Stimulated activated memory B cell treated with anti-CD40 and anti-IgM and Interleukin-4, amounts not matched to agents 10 μg/mL and 1 μg/mL and 100 μg/mL, for 72 hours (primary cell): Measurements from ENCODE around the gene MZB1.

Source experiments
- ATAC-seq: fragments of 150-1000 bp; cut with Tn5 transposase; 2 replicates; pipeline ENCODE4 v1.10.0; 2021
- H3K27ac Mint-ChIP-seq: one replicate; pipeline ENCODE4 v1.8.0; 2022; ENCODE audit warnings: mild to moderate bottlenecking, mixed read lengths
- H3K27me3 Mint-ChIP-seq: one replicate; pipeline ENCODE4 v1.8.0; 2022; ENCODE audit warnings: mixed read lengths
- H3K36me3 Mint-ChIP-seq: one replicate; pipeline ENCODE4 v1.8.0; 2022; ENCODE audit warnings: mixed read lengths
- H3K4me1 Mint-ChIP-seq: one replicate; pipeline ENCODE4 v1.8.0; 2022; ENCODE audit warnings: mixed read lengths
- H3K4me3 Mint-ChIP-seq: one replicate; pipeline ENCODE4 v1.8.0; 2022; ENCODE audit warnings: mild to moderate bottlenecking, moderate library complexity, mixed read lengths
- H3K9me3 Mint-ChIP-seq: one replicate; pipeline ENCODE4 v1.8.0; 2022; ENCODE audit warnings: mixed read lengths

MZB1 gene

GRCh38 chr5:139402561-139403158 lies 12.9 kb upstream of the MZB1 start:
- Mint-ChIP-seq H3K27ac (peak overlapping the region; percentile 85), H3K9me3 (no peaks in the 10 kb centered on the region), H3K4me1 (peaks cover 53% of the 10 kb centered on the region), H3K36me3 (peaks cover 7% of the 10 kb centered on the region), H3K27me3 (no peaks in the 10 kb centered on the region), H3K4me3 (peak overlapping the region; percentile 89)
- ATAC-seq = no peak

- Mint-ChIP-seq H3K27ac (peak overlapping the region; percentile 26), H3K4me1 (peaks cover 42% of the 10 kb centered on the region), H3K27me3 (no peaks in the 10 kb centered on the region), H3K9me3 (no peaks in the 10 kb centered on the region), H3K36me3 (peaks cover 7% of the 10 kb centered on the region), H3K4me3 (no peak overlapping the region)
- ATAC-seq = no peak
These were observed 11.8 kb upstream of the MZB1 start for GRCh38 chr5:139401546-139401945.

DNA sequence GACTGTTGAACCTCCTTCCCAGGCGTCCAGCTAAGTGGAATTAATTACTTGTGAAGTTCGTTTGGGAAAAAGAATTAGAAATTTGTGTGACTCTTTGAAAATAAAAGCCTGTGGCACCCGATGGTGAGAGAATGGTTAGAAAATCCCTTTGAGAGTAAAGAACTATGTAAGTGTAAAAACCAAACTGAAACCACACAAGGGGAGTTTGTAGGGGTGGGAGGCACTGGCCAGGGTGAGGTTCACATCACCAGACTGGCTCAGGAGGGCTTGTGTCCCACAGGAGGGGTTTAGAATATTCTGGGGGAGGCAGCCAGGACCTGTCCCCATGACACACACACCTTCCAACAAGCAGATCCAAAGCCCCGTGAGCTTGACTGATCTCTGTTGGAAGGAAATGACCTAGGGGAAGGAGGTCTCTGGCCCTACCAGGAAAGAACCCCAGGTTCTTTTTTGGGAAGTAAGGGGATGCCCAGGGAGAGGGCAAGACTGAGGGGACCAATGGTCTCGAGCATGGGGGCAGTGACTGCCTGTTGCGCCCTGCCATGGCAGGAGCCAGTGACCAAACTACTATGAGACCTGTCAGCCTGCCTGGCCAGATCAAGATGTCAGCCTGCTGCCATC lies 9.9 kb upstream of the MZB1 start:
- Mint-ChIP-seq H3K36me3 (peaks cover 7% of the 10 kb centered on the region), H3K4me1 (peaks cover 55% of the 10 kb centered on the region), H3K27me3 (no peaks in the 10 kb centered on the region), H3K27ac (peak overlapping the region; percentile 78), H3K4me3 (peak overlapping the region; percentile 57), H3K9me3 (no peaks in the 10 kb centered on the region)
- peak; percentile 10 for ATAC-seq

DNA sequence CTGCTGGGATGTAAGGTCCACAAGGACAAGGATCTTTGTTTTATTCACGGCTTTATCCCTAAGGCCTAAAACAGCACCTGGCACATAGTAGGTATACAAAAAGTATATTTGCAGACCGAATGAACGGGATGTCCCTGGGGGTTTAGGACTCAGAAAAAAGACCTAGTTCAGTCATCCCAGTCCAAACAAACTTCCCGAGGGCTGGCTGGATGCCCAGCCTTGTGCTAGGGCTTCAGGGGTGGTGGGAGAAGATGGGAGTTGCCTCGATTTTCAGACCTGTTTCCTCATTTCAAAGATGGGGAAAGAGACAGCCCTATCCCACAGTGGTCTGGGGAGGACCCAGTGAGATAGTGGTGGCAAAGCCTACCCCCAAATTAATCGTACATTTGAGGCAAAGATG lies 8.2 kb upstream of the MZB1 start:
- Mint-ChIP-seq H3K27me3 (no peaks in the 10 kb centered on the region), H3K4me1 (peaks cover 47% of the 10 kb centered on the region), H3K9me3 (no peaks in the 10 kb centered on the region), H3K36me3 (peaks cover 7% of the 10 kb centered on the region), H3K27ac (no peak overlapping the region), H3K4me3 (no peak overlapping the region)
- ATAC-seq = no peak

GRCh38 chr5:139396691-139397090 lies 7.0 kb upstream of the MZB1 start:
- H3K9me3 Mint-ChIP-seq = no peaks in the 10 kb centered on the region
- H3K4me1 Mint-ChIP-seq = peaks cover 44% of the 10 kb centered on the region
- no peak overlapping the region for H3K27ac Mint-ChIP-seq
- peaks cover 7% of the 10 kb centered on the region for H3K36me3 Mint-ChIP-seq
- no peak for ATAC-seq
- H3K27me3 Mint-ChIP-seq = no peaks in the 10 kb centered on the region
- H3K4me3 Mint-ChIP-seq = no peak overlapping the region

- peaks cover 51% of the 10 kb centered on the region for H3K4me1 Mint-ChIP-seq
- no peak overlapping the region for H3K27ac Mint-ChIP-seq
- no peaks in the 10 kb centered on the region for H3K27me3 Mint-ChIP-seq
- no peaks in the 10 kb centered on the region for H3K9me3 Mint-ChIP-seq
- ATAC-seq = no peak
- H3K36me3 Mint-ChIP-seq = peaks cover 7% of the 10 kb centered on the region
- H3K4me3 Mint-ChIP-seq = no peak overlapping the region
These were observed 6.3 kb upstream of the MZB1 start for GRCh38 chr5:139395844-139396640.

DNA sequence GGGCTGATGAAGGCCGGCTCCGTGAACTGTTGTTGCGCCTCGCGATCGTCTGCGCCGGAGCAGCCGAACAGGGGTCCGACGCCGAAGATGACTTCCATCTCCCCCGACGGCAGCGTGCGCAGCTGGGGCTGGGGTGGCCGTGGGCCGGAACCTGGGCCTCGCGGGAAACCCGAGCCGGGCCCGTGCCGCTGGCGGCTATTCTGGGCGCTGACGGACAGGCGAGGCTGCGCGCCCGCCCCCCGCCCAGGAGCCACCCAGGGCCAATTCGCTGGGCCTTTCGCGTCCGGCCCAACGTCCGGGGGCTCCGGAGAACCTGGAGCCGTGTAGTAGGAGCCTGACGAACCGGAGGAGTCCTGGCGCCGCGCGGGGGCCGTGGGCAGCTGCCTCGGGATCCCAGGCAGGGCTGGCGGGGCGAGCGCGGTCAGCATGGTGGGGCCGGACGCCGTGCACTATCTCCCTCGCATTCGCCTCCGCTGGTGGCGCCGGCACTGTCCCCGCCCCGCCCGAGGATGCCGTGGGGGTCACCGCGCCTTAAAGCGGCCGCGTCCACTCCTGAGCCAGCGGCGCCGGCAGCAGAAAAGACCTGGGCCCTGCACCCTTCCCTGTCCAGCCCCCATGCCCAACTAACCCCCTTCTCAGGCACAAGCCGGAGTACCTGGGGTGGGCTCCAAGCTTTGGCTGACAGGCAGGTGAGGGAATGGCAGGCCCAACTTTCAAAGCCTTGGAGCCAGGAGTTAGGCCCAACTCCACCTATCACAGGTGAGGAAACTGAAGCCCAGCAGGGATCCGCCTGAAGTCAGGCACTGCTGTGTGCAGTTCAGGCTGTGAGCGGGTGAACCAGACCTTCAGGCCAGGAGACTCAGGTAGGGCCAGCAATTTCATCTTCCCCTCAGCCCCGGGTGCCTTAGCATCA lies 5.2 kb upstream of the MZB1 start, which contains the start of gene PROB1:
Gene PROB1, minus strand, starts transcription at position 451 of the 913 bp plus-strand sequence. Its CDS starts 23 bp downstream, at position 428.
- peak within 1 kb of the TSS; percentile 96 for H3K4me3 Mint-ChIP-seq
- no peaks in the 10 kb centered on the region for H3K9me3 Mint-ChIP-seq
- peak within 1 kb of the TSS; percentile 98 for H3K27ac Mint-ChIP-seq
- no peak for ATAC-seq
- peaks cover 7% of the 10 kb centered on the region for H3K36me3 Mint-ChIP-seq
- H3K4me1 Mint-ChIP-seq = peaks cover 61% of the 10 kb centered on the region
- no peaks in the 10 kb centered on the region for H3K27me3 Mint-ChIP-seq

DNA sequence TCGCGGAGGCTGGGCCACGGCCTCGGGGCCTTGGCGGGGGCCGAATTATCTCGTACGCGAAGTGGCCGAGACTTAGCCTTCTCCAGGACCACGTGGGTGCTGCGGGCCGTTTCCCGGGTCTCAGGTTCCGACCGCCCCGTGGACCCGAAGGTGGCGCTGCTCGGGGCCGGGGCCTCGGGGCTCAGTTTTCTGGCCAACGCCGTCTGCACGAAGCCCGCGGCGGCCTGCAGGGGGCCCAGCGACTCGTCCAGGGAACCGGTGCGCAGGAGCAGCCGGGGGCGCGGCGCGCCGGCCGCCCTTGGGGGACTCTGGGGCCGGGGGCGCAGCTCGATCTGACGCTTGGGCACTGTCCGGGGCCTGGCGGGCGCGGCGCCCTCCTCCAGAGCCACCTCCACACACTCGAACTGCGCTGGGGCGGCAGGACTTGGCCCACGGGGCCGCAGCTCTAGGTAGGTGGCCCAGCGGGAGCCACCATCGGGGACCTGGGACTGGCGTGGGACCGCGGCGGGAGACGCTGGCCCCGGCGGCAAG lies 4.5 kb upstream of the MZB1 start:
- H3K27ac Mint-ChIP-seq = peak overlapping the region; percentile 98
- H3K4me1 Mint-ChIP-seq = peaks cover 61% of the 10 kb centered on the region
- no peaks in the 10 kb centered on the region for H3K9me3 Mint-ChIP-seq
- peak overlapping the region; percentile 96 for H3K4me3 Mint-ChIP-seq
- no peaks in the 10 kb centered on the region for H3K27me3 Mint-ChIP-seq
- no peak for ATAC-seq
- H3K36me3 Mint-ChIP-seq = peaks cover under 1% of the 10 kb centered on the region

- H3K9me3 Mint-ChIP-seq = no peaks in the 10 kb centered on the region
- no peaks in the 10 kb centered on the region for H3K27me3 Mint-ChIP-seq
- peak overlapping the region; percentile 96 for H3K4me3 Mint-ChIP-seq
- ATAC-seq = no peak
- peak overlapping the region; percentile 98 for H3K27ac Mint-ChIP-seq
- no peaks in the 10 kb centered on the region for H3K36me3 Mint-ChIP-seq
- H3K4me1 Mint-ChIP-seq = peaks cover 64% of the 10 kb centered on the region
These were observed 3.9 kb upstream of the MZB1 start for GRCh38 chr5:139393497-139394122.

DNA sequence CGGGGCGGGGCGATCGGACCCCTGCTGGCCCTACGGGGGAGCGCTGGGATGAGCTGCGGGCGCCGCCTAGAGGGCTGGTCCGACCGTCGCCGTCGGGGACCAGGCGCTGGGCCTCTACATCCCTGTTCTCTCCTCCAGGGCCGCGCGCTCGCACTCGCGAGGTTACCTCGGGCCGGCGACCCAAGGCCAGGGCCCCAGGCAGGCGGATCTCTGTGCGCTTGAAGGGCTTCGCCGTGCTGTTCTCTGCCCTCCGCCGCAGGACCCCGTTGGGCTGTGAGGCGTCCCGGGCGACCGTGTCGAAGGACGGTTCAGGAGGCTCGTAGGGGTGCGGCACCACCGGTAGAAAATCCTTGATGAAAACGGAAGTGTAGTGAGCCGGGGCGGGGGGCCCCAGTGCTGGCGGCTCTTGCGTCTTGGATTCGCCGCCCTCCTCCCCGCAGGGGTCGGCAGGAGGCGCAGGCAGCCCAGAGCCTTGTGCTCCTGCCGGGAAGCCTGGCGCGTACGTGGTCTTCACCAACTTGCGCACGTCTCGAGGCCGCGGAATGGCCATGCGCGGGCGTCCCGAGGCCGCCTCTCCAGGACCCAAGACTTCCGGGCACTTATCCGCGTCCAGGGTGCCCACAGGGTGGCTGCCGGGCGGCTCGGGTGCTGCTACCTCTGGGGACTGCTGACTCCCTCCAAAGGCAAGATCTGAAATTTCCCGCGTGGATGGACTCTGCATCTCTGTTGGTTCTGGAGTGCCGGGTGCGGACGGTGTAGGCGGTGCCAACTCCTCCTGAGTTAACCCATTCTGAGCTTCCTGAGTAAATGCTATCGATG lies 3.2 kb upstream of the MZB1 start:
- H3K4me1 Mint-ChIP-seq = peaks cover 71% of the 10 kb centered on the region
- ATAC-seq = peak; percentile 74
- no peaks in the 10 kb centered on the region for H3K27me3 Mint-ChIP-seq
- H3K4me3 Mint-ChIP-seq = peak overlapping the region; percentile 96
- H3K36me3 Mint-ChIP-seq = no peaks in the 10 kb centered on the region
- peak overlapping the region; percentile 98 for H3K27ac Mint-ChIP-seq
- no peaks in the 10 kb centered on the region for H3K9me3 Mint-ChIP-seq

GRCh38 chr5:139392324-139392677 lies 2.6 kb upstream of the MZB1 start:
- Mint-ChIP-seq H3K9me3 (no peaks in the 10 kb centered on the region), H3K36me3 (no peaks in the 10 kb centered on the region), H3K4me3 (peak overlapping the region; percentile 97), H3K4me1 (peaks cover 77% of the 10 kb centered on the region), H3K27me3 (no peaks in the 10 kb centered on the region), H3K27ac (peak overlapping the region; percentile 98)
- no peak for ATAC-seq

DNA sequence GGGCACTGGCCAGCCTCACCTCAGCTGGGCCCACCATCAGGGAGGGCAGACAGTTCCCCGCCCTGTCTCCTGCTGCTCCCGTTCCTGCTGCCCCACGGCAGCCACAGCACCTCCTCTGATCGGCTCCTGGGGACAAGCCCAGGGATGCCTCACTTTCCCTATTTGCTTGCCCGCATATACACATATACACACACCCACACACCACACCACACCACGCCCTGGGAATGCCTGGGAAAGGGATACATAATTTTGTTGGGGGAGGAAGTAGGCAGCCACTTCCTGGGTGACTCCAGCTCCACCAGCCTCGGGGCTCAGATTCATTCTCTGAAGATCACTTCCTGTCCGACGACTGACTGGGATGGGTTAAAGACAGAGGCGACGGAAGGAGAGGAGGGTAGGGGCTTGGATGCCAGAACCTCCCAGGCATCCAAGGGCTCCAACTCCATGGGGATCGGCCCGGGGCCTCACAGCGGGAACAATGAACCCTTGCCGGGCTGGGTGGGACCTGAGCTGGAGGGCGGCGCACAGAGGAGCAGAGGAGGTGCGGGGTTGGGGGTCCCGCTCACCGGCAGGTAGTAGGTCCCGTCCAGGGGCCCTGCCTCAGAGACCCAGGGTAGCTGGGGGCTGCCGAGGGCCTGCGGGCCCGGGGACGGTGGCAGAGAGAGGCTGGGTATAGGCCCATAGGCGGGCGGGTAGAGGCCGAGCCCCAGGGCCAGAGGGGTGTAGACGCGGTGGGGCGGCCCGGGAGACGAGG lies 2.0 kb upstream of the MZB1 start:
- H3K36me3 Mint-ChIP-seq = no peaks in the 10 kb centered on the region
- no peaks in the 10 kb centered on the region for H3K9me3 Mint-ChIP-seq
- peak; percentile 1 for ATAC-seq
- H3K27me3 Mint-ChIP-seq = no peaks in the 10 kb centered on the region
- H3K27ac Mint-ChIP-seq = peak overlapping the region; percentile 98
- H3K4me3 Mint-ChIP-seq = peak overlapping the region; percentile 97
- H3K4me1 Mint-ChIP-seq = peaks cover 83% of the 10 kb centered on the region
